Effector memory CD4-positive, alpha-beta T cell (primary cell): ENCODE data around the gene PMM1.
"Not testable (repeated sequence)": the region's sequence is repeated elsewhere in the genome, so short reads cannot be mapped to it uniquely, and the experiment has no call there.

Experiments
- DNase-seq, 3 donors: peaks; one replicate each; pipeline ENCODE4 v3.0.0-alpha.2; 2020
- H3K27ac ChIP-seq: 2 replicates; pipeline ENCODE4 v1.7.0; 2013; ENCODE audit warnings: mild to moderate bottlenecking, low read length, moderate library complexity; ENCODE audit not compliant: insufficient read depth, poor library complexity, severe bottlenecking
- H3K27me3 ChIP-seq: replicated peaks from 2 replicates; pipeline ENCODE4 v1.7.0; 2013; ENCODE audit warnings: mild to moderate bottlenecking, low read length; ENCODE audit not compliant: insufficient read depth, control insufficient read depth, poor library complexity, severe bottlenecking
- H3K36me3 ChIP-seq: 2 replicates; pipeline ENCODE4 v1.7.0; 2013; ENCODE audit warnings: mild to moderate bottlenecking, low read length, moderate library complexity; ENCODE audit not compliant: control insufficient read depth, insufficient read depth
- H3K4me1 ChIP-seq: 2 replicates; pipeline ENCODE4 v1.7.0; 2013; ENCODE audit warnings: low read length, mild to moderate bottlenecking; ENCODE audit not compliant: control insufficient read depth, insufficient read depth, poor library complexity, severe bottlenecking
- H3K4me3 ChIP-seq: 2 replicates; pipeline ENCODE4 v1.7.0; 2013; ENCODE audit warnings: low read length, low read depth, mild to moderate bottlenecking; ENCODE audit not compliant: insufficient read depth, poor library complexity, severe bottlenecking
- H3K9me3 ChIP-seq: 2 replicates; pipeline ENCODE4 v1.7.0; 2013; ENCODE audit warnings: mild to moderate bottlenecking, low read length, moderate library complexity; ENCODE audit not compliant: control insufficient read depth

Gene PMM1

GRCh38 chr22:41598081-41598480 is 8.4 kb upstream of the PMM1 start:
- Histone ChIP-seq H3K4me1 (no peaks in the 10 kb centered on the region), H3K36me3 (peaks cover 11% of the 10 kb centered on the region), H3K4me3 (no peak overlapping the region), H3K9me3 (no peaks in the 10 kb centered on the region), H3K27ac (no peak overlapping the region), H3K27me3 (no peaks in the 10 kb centered on the region)
- DNase-seq = no peak

GRCh38 chr22:41597635-41597953 is 8.0 kb upstream of the PMM1 start:
- Histone ChIP-seq H3K36me3 (peaks cover 6% of the 10 kb centered on the region), H3K9me3 (no peaks in the 10 kb centered on the region), H3K4me1 (no peaks in the 10 kb centered on the region), H3K27me3 (no peaks in the 10 kb centered on the region), H3K27ac (no peak overlapping the region), H3K4me3 (no peak overlapping the region)
- DNase-seq = no peak

- no peak overlapping the region for H3K4me3 ChIP-seq
These were observed 7.4 kb upstream of the PMM1 start for GRCh38 chr22:41596776-41597634.

GRCh38 chr22:41595703-41596102 is 6.1 kb upstream of the PMM1 start:
- H3K36me3 ChIP-seq = peaks cover 2% of the 10 kb centered on the region
- H3K4me1 ChIP-seq = no peaks in the 10 kb centered on the region
- H3K9me3 ChIP-seq = no peaks in the 10 kb centered on the region
- H3K4me3 ChIP-seq = no peak overlapping the region
- no peak for DNase-seq
- no peaks in the 10 kb centered on the region for H3K27me3 ChIP-seq
- H3K27ac ChIP-seq = no peak overlapping the region

More at GRCh38 chr22:41596776-41597634, 7.4 kb upstream of the PMM1 start:
- Histone ChIP-seq H3K9me3 (no peaks in the 10 kb centered on the region), H3K27me3 (no peaks in the 10 kb centered on the region), H3K27ac (no peak overlapping the region), H3K36me3 (peaks cover 6% of the 10 kb centered on the region), H3K4me1 (no peaks in the 10 kb centered on the region)
- no peak for DNase-seq

DNA sequence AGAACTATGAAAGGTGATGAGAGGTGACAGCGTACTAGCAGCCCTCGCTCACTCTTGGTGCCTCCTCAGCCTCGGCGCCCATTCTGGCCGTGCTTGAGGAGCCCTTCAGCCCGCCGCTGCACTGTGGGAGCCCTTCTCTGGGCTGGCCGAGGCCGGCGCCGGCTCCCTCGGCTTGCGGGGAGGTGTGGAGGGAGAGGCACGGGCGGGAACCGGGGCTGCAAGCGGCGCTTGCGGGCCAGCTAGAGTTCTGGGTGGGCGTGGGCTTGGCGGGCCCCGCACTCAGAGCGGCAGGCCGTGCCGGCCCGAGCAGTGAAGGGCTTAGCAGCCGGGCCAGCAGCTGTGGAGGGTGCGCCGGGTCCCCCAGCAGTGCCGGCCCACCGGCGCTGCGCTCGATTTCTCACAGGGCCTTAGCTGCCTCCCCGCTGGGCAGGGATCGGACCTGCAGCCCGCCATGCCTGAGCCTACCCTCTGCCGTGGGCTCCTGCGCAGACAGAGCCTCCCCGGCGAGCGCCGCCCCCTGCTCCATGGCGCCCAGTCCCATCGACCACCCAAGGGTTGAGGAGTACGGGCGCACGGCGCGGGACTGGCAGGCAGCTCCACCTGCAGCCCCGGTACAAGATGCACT is 3.8 kb upstream of the PMM1 start:
- DNase-seq, H3K9me3 ChIP-seq, H3K4me1 ChIP-seq, H3K27me3 ChIP-seq, H3K4me3 ChIP-seq, H3K36me3 ChIP-seq, H3K27ac ChIP-seq: not testable (repeated sequence)

DNA sequence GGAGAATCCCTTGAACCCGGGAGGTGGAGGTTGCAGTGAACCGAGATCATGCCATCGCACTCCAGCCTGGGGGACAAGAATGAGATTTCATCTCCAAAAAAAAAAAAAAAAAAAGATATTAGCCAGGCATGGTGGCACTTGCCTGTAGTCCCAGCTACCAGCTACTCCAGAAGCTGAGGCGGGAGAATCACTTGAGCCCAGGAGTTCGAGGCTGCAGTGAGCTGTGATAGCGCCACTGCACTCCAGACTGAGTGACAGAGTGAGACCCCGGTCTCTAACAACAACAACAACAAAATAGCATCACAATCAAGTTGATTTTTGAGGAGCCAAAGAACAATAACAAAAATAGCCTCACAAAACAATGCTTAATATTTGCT is 2.3 kb downstream of the PMM1 start:
- Histone ChIP-seq H3K27ac (no peak overlapping the region), H3K9me3 (no peaks in the 10 kb centered on the region), H3K4me1 (peaks cover 8% of the 10 kb centered on the region), H3K4me3 (no peak overlapping the region), H3K36me3 (peaks cover 21% of the 10 kb centered on the region), H3K27me3 (no peaks in the 10 kb centered on the region)
- DNase-seq = no peak

GRCh38 chr22:41585898-41586297 is 3.7 kb downstream of the PMM1 start:
- DNase-seq = no peak
- no peak overlapping the region for H3K27ac ChIP-seq
- H3K36me3 ChIP-seq = peaks cover 21% of the 10 kb centered on the region
- no peaks in the 10 kb centered on the region for H3K27me3 ChIP-seq
- H3K4me3 ChIP-seq = no peak overlapping the region
- H3K4me1 ChIP-seq = peaks cover 8% of the 10 kb centered on the region
- H3K9me3 ChIP-seq = no peaks in the 10 kb centered on the region

GRCh38 chr22:41584881-41585280 is 4.8 kb downstream of the PMM1 start:
- no peaks in the 10 kb centered on the region for H3K27me3 ChIP-seq
- no peak for DNase-seq
- H3K9me3 ChIP-seq = no peaks in the 10 kb centered on the region
- H3K4me1 ChIP-seq = peaks cover 8% of the 10 kb centered on the region
- no peak overlapping the region for H3K27ac ChIP-seq
- H3K4me3 ChIP-seq = no peak overlapping the region
- H3K36me3 ChIP-seq = peaks cover 21% of the 10 kb centered on the region

DNA sequence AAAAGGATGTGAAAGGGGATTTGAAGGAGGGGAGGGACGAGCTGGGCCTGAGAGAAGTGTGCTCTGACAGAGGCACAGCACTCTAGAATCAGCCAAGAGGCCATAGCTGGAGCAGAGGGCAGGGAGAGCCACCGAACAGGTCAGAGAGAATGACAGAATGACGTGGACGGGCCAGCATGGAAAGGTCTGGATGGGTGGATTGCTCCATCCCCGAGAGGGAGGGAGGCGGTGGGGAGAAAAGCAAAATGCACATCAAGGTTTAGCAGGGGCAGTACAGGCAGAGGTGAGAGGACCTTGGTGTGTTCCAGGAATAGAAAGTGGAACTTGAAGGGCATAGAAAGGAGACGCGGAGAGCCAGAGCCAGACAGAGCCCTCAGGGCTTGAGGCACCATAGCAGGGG is 6.9 kb downstream of the PMM1 start:
- Histone ChIP-seq H3K4me1 (no peaks in the 10 kb centered on the region), H3K27ac (no peak overlapping the region), H3K36me3 (peaks cover 32% of the 10 kb centered on the region), H3K27me3 (no peaks in the 10 kb centered on the region), H3K4me3 (no peak overlapping the region), H3K9me3 (no peaks in the 10 kb centered on the region)
- no peak for DNase-seq

DNA sequence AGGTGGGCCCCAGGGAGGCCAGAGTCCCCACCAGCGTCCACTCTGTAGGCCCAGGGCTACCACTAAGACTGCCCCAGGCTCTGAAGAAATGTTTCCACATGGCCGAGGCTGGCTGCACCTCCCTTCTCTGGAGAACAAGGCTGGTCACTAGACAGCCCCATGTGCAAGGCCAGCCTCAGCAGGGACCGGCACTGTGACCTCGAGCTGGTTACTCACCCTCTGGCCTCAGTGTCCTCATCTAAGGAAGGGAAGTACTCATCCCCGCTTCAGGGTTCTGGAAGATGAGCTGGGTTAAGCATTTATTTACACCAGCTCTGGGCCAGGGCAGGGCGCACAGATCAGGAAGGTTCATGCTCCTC is 9.7 kb downstream of the PMM1 start:
- H3K4me1 ChIP-seq = no peaks in the 10 kb centered on the region
- H3K36me3 ChIP-seq = peaks cover 42% of the 10 kb centered on the region
- no peaks in the 10 kb centered on the region for H3K27me3 ChIP-seq
- H3K9me3 ChIP-seq = no peaks in the 10 kb centered on the region
- H3K27ac ChIP-seq = no peak overlapping the region
- no peak overlapping the region for H3K4me3 ChIP-seq
- no peak for DNase-seq
